ENCODE data around the gene BRINP3.
"Not testable (repeated sequence)": the region's sequence is repeated elsewhere in the genome, so short reads cannot be mapped to it uniquely, and the experiment has no call there.

BRINP3 gene

DNA sequence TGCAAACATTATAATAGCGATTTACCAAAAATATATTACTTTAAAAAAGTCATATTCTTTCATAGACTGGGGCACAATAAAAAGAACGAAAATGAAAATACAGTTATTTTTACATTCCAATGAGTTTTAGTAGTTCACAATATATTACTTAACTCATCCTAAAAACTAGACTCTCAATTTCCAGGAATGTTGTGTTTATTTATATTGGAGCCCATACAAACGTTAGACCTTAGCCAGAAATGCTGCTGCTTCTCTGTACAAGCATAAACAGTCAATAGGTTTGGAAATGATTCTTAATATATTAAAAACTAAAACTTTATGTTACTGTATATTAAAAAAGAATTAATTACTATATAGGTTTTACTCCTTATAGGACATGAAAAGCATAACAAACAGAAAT lies 302.3 kb downstream of the BRINP3 start:
- DNase-seq: no peak

DNA sequence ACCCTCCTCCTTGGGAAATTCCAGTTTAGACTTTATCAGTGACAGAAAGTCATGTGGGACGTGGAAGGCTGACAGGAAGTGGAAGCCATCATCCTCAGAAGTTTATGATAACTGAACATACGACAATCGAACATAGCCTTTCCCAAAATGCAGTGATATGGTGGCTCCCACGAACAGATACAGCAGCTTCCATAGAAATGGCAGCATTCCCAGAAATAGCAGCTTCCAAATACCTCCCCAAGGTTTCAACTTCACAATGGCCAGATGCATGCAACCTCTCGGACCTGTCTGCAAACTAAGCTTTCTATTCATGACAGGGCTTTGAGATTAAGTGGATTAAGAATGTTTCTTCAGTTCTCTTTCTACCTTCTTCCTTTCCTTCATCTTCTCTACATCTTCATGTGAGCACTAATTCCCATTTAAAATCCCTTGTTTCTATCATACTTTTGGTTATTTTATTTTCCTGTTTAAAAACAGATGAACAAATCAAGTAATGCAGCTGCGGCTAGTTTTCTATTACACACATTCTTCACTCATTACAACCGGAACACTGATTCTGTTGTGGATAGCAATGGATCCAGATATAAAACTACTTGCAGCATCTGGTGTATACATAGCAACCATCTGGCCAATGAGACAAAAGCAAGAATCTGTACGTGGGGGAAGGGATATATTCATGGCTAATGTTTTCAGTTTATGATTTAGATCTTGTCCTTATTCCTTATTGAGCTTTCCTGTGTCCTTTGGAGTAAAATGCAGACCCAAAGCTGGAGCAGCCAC lies 304.8 kb downstream of the BRINP3 start:
- DNase-seq: peak; percentile 36

DNA sequence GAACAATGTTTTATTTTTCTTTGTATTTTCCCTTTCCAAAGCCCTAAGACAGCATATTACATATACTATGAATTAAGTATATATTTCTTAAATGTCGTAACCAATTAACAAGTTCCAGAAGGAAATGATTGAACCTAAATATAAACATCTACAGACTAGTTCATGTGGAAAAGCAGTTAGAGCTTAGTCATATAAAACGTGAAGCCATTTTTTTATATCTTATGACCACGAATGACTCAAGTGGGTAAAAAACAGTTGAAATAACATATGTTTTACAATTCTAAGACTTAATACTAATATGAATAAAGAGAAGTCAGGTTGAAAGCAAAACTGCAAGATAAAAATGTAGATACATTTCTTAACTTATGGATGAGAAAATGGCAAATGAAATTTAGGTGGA lies 307.3 kb downstream of the BRINP3 start:
- no peak for DNase-seq

DNA sequence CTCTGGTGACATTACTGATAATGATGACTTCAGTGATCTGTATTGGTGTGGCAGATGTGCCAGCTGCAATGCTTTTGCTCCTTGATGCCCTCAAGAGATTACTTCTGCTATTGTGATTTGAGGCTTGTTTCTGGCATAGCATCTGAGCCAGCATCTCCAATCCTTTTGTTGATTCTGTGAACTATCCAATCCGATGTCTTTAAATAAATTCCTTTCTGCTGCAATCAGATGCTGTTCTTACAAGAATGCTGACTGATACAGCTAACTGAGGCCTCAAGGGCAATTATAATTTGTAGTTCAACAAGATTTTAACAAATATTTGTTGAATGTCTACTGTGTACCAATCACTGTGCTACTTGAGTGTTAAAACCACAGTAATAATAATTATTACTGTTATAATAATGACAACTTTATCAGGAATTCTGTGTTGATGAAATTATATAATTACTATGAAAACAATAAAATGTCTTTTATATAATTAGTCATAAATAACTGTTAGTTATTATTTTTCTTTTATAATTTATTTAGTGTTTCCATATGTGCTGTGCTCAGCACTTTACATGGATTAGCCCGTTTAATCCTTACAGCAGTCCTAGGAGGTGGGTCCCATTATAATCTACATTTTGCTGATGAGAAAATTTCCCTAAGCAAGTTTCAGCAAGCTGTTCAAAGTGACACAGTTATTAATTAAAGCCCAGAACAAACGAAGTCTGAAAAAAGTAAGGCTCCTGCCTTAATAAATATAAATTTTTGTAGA lies 308.2 kb downstream of the BRINP3 start:
- no peak for DNase-seq

DNA sequence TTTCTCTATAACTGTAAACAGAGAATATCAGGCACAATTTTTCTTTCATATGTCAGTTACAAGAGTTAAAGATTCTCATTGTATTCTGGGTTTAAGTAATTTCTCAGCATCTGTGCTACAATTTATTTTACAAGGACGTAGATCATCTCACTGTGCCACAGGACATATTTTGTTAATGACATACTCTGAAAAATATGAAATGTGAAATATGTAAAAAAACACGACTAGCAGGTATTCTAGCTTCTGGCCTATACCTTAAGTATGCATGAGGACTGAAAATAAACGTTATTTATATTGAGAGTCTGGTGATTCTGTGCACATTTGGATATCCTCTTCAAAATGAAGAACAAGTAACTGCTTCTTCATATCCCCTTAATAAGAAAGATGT lies 308.8 kb downstream of the BRINP3 start:
- DNase-seq: no peak

DNA sequence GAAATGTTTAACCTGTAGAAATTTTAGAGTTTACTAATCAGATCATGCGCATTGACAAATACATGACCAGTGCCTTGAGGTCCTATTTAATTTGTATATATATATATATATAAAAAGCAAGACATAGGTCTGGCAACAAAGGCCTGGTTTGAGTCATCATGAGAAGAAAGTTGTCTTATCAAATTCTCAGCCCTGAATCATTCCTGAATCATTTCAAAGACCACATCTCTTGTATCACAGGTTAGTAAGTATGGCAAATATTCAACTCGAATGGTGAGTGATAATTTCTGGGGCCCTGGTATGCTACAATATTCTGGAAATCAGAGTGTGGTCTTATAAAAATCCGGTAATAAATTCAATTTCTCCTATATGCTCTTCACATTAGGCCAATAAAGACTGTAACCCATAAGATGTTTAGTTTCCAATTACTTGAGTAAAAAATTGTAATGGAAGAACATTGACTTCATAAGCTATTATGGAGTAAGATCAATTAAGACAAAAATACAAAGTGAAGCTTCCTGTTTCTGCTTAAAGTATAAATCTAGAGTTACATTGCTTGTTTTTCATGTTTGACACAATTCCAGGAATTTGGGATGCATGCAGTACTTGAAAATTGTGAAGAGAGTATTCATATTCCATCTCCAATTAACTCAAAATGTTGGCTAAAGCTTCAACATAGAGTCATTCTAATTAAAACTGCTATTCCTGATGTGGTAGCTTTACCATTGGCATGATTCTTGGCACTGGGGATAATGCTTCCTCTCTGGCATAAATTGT lies 309.4 kb downstream of the BRINP3 start:
- DNase-seq: no peak

DNA sequence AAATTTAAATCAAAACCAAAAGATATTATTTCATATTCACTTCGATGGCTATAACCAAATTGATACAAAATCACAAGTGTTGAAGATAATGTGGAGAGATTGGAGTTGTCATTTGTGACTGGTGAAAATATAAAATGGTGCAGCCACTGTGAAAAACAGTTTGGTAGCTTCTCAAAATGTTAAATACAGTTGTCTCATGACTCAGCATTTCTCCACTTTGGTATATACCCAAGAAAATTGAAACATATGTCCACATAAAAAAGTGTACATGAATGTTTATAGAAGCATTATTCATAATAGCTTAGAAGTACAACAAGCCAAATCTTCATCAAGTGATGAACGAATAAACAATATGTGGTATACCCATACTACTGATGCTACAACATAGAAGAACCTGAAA lies 318.5 kb downstream of the BRINP3 start:
- no peak for DNase-seq

DNA sequence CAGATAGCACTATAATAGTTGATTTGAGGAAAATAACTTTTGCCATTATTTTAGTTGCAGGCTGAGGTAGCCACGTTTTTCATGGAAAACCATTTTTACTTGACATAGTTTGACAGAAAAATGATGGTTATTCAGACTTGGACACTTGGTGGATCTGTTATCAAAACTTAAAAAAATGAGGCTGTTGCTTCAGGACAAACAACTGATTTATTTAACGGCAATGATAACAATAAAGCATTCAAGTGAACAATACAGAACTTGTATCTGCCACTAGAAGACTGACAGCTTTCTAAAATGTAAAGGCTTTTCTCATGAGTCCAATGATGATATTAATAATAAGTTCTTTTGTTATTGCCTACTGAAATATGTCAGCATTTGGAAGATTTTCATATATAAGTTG lies 322.9 kb downstream of the BRINP3 start:
- DNase-seq: no peak

DNA sequence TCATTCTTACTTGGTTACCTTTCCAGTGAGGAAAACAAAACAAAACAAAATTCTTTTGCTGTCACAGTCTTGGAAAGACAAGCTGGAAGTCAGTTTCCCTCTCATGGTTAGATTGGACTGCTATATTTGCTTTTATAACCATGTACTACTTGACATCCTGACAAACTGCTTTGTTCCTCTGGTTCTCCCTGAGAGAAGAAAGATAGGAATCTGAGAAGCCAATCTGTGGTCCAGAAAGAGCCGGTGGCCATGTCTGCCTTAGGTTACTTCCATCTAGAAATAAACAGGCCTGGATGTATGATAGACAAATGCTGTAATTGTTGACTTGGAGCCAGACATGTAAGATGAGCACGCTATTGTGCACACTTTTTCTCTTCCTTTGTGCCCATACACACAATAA lies 330.0 kb downstream of the BRINP3 start:
- no peak for DNase-seq

DNA sequence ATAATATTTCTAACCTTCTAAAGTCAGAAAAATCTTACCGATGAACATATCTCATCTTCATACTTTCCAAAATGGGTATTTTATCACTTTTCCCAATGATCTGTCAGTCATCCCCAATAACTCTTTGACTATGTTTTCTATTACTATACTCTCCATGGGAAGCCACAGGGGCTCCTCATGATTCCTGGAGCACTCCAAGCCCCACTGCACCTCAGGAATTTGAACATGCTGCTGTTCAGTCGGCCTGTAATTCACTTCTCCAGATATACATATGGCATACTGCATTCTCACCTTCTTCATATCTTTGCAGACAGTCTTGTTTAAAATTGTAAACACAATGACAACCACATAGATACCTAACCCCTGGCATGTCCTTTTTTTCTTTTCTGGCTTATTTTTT lies 333.0 kb downstream of the BRINP3 start:
- DNase-seq: no peak

DNA sequence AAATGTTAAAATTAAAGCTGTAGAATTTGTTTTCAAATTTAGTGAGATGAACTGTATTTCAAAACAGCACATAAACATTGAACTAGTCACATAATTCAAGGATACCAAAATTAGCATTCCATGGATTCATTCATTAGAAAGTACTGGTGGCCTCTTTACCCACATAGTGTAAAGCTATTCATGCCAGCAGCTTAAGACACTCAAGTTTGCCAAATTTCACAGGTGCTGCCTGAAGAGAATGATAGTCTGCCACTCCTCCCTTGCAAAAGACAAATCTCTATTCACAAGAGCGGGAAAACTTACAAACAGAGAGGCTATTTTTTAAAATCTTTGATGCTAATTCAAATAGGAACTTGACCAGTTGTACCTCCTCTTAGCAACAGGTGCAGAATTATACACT lies 337.0 kb downstream of the BRINP3 start:
- DNase-seq: no peak

DNA sequence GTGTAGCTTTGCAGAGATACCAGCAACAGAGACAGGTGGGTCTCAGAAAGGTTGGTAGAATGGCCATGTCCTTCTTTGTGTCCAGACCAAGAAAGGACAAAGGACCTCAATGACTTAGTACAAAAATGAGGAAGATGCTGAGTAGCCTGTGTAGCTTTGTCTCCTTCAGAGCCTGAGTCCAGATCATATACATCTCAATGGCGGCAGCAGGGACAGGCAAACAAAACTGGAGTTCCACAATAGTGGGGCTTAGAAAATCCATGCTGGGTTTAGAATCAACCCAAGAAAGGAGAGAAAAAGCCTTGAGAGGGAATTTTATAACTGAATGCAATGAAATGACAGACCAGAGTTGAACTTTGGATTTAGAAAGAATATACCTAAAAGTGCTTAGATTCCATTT lies 339.0 kb downstream of the BRINP3 start:
- no peak for DNase-seq

DNA sequence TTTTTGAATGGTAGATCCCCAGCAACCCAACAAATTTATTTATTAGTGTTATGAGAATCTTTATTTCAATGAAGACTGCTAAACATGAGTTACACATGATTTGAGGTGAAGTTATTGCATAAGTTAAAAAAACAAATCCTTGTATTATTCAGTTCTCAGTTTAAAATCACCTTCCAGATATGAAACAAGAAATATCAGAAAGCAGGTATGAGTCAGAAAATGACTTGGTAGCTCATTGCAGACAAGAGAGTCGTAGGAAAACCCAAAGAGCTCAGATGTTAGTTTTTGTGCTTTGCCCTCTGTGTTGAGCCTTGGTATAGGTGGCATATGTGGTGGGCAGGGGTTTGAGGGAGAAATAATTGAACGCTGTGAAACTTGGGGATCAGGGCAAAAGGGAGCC lies 339.4 kb downstream of the BRINP3 start:
- no peak for DNase-seq

DNA sequence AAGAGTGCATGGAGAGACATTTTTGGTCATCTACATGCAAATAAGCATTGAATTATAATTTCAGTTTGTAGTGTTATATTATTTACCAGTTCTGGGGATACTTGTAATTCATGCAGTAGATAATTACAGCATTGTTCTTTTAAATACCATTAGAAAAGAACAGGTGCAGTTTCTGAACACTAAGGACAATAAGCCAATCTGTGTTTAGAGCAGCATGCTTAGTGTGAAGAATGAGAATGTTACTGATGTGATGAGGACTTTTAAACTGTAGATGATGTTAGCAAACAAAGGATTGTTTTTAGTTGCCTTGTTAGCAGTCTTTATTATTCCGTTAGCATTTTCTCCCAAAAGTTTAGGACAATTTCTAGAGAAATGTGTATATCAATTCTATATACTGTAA lies 348.3 kb downstream of the BRINP3 start:
- DNase-seq: no peak

DNA sequence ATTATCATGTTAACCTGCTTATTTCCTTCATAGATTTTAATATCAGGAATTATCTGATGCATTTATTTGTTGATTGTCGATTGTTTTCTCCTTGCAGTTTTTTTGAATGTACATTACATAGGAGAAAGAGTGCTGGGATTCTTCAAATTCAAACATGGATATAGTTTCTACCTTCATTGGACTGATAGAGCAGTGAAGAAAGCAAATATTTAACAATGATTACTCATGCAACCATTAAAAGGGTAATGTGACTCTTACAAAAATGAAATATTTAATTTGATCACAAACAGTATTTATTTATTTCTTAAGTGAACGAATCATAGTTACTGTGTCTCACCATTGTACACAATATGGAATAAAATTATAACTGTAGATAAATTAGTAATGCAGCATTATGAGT lies 350.9 kb downstream of the BRINP3 start:
- no peak for DNase-seq

DNA sequence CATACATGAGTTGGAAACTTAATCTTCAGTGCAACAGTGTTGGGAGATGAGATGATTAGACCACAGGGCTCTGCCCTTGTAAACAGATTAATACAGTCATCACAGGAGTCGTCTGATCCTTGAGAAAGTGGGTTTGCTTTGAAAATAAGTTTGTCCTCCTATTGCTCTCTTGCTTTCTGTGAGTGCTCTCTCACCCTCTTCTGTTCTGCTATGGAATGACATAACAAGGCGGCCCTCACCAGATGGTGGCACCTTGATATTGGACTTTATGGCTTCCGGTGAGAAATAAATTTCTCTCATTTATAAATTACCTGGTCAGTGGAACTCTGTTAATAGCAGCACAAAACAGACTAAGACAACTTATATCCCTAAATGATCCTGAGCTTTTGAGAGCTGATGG lies 353.6 kb downstream of the BRINP3 start:
- no peak for DNase-seq

DNA sequence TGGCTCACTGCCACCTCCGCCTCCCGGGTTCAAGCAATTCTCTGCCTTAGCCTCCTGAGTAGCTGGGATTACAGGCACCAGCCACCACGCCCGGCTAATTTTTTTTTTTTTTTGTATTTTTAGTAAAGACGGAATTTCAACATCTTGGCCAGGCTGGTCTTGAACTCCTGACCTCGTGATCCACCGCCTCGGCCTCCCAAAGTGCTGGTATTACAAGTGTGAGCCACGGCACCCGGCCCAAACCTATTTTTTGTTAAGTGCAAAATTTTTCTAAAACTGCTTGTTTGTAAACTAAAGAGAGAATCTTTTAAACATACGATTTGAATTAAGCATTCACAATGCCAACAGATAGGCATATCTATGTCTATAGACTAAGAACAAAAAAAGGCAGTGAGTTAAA lies 357.1 kb downstream of the BRINP3 start:
- DNase-seq: not testable (repeated sequence)

DNA sequence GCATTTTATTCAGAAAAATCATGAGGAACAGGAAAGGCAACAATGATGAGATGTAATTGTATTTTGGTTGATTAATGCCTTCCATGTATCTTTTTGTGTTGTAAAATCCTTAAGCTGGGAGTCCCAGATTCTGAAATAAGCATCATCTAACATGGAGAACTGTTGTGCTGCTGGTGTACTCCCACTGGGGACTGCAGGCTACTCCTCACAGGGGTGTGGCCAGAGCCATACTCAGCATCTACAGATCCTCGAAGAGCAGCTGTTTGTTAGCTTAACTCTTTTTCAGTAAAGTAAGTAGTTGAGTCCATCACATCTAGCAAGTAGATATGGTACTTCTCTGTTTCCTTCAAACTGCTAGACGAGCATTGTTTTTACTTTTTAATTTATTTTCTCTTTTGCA lies 358.0 kb downstream of the BRINP3 start:
- DNase-seq: no peak

DNA sequence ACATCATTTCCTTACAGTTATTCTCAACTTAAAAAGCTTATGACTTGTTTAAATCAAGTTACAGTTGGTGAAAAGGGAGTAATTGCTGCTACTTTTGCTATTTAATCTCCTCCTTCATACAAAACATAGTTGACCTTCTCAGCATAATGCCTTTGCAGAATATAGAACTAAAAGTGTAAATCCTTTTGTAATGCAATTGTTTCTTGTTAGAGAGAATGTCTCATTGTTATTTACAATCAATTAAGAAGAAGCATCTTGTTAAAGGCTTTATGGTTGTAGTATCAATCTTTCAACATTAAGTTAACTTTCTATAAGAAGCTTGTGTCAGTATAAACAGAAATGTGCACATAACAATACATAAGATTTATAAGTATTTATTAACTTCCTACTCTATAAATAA lies 360.7 kb downstream of the BRINP3 start:
- no peak for DNase-seq

DNA sequence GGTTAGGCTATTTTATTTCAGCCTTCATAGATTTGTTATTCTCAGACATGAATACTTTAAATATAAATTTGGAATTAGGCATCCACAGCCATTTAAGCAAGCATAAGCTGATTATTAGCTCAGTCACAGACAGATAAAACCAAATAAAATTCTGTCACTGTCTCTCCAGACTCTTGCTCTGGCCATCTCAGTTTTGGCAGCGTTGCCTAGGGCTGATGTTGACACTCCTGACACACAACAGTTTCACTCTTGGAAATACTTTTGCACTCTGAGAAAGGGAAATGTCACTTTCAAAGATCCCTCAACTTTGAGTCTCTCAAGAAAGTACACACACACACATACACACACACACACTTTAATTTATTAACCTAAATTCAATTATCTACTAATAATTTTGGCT lies 372.7 kb downstream of the BRINP3 start:
- no peak for DNase-seq

DNA sequence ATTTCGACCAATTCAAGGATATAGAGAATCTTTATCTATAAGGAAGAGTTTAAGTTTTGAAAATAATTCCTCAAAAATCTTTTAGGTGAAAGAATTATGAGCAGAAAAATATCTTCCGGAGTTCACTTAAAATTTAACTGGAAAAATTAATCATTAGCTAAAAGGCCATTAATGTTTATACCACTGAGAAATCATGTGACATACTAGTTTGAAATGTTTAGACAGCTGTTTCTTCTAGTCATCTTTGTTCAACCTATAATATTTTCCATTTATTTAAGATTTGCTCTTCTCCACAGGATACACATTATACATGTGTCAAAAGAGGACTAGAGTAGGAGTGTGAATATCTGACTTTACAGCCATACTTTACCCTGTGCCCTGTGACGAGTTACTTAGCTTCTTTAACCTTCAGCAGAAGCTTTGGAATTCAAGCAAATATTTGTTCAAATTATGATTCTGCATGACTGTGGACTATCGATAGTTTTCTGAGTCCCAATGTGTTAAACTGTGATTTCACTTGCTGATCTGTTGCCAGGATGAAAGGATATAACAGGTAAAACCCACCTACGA lies 374.8 kb downstream of the BRINP3 start:
- DNase-seq: no peak

DNA sequence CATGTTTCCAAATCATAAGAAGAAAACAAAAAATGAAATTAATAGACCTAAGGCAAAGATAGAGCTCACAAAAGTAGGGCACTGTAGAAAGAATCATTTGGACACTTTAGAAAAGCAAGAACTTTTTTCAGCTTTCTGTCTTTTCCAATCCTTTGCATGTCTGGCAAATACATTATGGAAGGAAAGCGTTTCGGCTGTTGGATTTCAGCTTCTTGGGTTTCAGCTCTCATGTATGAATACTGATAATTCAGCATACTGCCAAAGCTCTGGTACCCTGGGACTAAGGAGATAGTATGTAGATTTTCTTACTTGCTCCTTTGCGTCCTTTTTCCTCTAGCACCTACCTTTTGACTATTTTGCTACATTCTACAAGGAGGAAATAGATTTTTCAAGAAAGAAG lies 375.9 kb downstream of the BRINP3 start:
- DNase-seq: no peak

DNA sequence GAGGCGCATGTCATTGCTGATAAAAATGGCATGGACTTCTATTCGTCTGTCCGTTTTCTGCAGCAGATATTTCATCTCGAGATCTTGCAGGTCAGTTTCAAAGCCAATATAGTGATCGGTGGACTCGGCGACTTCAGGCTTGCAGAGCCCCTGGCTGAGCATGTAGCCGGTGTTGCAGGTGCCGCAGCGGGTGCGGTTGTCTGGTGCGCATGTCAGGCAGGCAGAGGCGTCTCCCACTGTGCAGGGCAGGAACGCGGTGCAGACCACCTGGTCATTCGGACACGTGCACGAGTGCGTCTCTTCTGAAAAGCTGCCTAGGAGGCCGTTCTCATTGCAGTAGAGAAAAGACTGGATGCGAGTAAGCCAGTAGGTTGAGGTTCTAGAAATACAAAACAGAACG lies 378.9 kb downstream of the BRINP3 start:
- DNase-seq: no peak

DNA sequence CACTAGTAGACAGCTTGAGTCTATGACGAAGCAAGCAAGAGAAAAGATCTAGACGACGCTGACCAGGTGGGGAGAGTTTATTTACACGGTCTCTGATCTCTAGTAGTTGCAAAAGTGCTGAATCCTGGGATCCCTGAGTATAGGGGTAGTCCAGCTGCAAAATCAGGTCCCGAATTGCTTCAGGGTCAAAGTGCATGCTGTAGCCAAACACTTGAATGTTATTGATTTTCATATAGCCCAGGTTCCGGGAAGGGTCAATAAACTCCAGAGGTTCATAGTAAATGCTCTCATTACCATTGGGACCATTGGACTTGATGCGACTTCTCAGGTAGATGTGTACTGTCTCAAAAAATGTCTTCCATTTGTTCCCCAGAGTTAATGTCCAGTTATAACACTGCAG lies 379.6 kb downstream of the BRINP3 start:
- DNase-seq: no peak

Measured in femur (tissue), 1 donor.